ENCODE results near the gene TEKT5. TPM values are rescaled to one million over a fixed set of nuclear protein-coding genes. Genes with fewer than 3 reads are reported as not detected.

Gene TEKT5
- total RNA-seq, 2 donors from 2014 or later: not detected

DNA sequence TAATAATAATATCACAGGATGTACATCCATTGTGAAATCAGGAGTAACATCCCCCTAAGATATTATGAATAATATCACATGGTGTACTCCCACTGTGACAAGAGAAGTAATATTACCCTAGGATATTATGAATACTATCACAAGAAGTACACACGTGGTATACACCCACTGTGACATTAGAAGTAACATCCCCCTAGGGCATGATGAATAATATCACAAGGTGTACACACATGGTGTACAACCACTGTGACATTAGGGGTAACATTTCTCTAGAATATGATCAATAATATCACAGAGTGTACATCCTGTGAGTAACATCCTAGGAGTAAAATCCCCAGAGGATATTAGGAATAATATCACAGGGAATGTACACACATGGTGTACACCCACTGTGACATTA, 5.0 kb upstream of the TEKT5 start:
- H3K36me3 ChIP-seq (replicated peaks in 1 of 2; ENCODE audit: insufficient read depth in 1 of 2, low read depth in 2 of 2): no peaks in the 10 kb centered on the region
- intact Hi-C loops (cut with DNase I): no loop called here
- no peak for TF ChIP-seq POLR2A (IDR thresholded peaks at IDR 0.05)
- TF ChIP-seq, protein P1, sequence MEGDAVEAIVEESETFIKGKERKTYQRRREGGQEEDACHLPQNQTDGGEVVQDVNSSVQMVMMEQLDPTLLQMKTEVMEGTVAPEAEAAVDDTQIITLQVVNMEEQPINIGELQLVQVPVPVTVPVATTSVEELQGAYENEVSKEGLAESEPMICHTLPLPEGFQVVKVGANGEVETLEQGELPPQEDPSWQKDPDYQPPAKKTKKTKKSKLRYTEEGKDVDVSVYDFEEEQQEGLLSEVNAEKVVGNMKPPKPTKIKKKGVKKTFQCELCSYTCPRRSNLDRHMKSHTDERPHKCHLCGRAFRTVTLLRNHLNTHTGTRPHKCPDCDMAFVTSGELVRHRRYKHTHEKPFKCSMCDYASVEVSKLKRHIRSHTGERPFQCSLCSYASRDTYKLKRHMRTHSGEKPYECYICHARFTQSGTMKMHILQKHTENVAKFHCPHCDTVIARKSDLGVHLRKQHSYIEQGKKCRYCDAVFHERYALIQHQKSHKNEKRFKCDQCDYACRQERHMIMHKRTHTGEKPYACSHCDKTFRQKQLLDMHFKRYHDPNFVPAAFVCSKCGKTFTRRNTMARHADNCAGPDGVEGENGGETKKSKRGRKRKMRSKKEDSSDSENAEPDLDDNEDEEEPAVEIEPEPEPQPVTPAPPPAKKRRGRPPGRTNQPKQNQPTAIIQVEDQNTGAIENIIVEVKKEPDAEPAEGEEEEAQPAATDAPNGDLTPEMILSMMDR (IDR thresholded peaks at IDR 0.05): no peak
- DNase-seq (no peak), ATAC-seq (no peak)
- no peak overlapping the region for H3K27ac ChIP-seq
- no peaks in the 10 kb centered on the region for H3K9me3 ChIP-seq
- no peak overlapping the region for H3K4me3 ChIP-seq
- no peaks in the 10 kb centered on the region for H3K27me3 ChIP-seq
- WGBS, 2 donors: 52 to 59% methylated on average over 1 of the region's 1 CpG
- H3K4me1 ChIP-seq: no peaks in the 10 kb centered on the region

DNA sequence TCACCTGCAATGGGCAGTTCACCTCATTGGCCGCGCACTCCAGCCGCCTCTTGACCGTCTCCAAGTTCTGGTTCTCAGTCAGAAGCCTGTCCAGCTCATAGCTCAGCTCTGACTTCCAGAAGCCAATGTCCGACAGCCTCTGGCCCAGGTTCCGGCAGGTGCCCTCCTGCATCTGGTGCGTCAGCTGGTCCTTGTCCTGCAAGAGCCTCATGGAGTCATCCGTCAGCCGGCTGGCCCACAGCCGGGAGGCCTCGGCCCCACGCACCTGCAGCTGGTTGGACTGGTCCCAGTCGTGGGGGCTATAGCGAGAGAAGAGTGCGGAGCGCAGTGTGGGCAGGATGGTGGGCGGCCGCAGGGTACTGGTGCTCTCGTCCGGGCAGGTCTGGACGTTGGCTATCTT, 424 bp downstream of the TEKT5 start:
- H3K9me3 ChIP-seq: no peaks in the 10 kb centered on the region
- no peak for ATAC-seq
- no peak for TF ChIP-seq POLR2A (IDR thresholded peaks at IDR 0.05)
- TF ChIP-seq, protein P1 (IDR thresholded peaks at IDR 0.05): no peak
- no peaks in the 10 kb centered on the region for H3K4me1 ChIP-seq
- no peak overlapping the region for H3K4me3 ChIP-seq
- H3K27ac ChIP-seq: no peak overlapping the region
- H3K36me3 ChIP-seq (replicated peaks in 1 of 2; ENCODE audit: insufficient read depth in 1 of 2, low read depth in 2 of 2): no peaks in the 10 kb centered on the region
- no peak for DNase-seq
- 78 to 94% methylated on average over 7 to 21 of the region's 21 CpGs for WGBS, 2 donors
- intact Hi-C loops (cut with DNase I): no loop called here
- H3K27me3 ChIP-seq: no peaks in the 10 kb centered on the region

DNA sequence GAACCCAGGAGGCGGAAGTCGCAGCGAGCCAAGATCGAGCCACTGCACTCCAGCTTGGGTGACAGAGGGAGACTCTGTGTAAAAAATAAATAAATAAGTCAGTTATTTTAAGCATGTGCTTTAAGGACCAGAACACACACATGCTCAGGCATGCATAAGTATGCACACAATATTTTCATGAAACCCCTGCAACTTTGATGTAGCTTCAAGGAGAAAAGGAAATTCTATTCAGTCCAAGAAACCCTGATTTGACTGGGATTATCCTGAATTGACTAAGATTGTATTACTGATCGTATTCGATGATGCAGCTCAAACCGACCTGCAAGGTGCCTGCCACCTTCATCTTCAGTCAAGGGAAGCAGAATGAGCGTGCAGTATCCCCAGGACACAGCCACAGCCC, 841 bp downstream of the TEKT5 start:
- intact Hi-C loops (cut with DNase I): no loop called here
- Histone ChIP-seq H3K4me3 (no peak overlapping the region), H3K9me3 (no peaks in the 10 kb centered on the region), H3K27ac (no peak overlapping the region), H3K4me1 (peaks cover 1% of the 10 kb centered on the region), H3K27me3 (no peaks in the 10 kb centered on the region), H3K36me3 (replicated peaks in 1 of 2; ENCODE audit: insufficient read depth in 1 of 2, low read depth in 2 of 2) (no peaks in the 10 kb centered on the region)
- ATAC-seq (no peak), DNase-seq (no peak)
- TF ChIP-seq, protein P1 (IDR thresholded peaks at IDR 0.05): no peak
- TF ChIP-seq POLR2A (IDR thresholded peaks at IDR 0.05): no peak
- 87 to 97% methylated on average over 7 to 8 of the region's 8 CpGs for WGBS, 2 donors

DNA sequence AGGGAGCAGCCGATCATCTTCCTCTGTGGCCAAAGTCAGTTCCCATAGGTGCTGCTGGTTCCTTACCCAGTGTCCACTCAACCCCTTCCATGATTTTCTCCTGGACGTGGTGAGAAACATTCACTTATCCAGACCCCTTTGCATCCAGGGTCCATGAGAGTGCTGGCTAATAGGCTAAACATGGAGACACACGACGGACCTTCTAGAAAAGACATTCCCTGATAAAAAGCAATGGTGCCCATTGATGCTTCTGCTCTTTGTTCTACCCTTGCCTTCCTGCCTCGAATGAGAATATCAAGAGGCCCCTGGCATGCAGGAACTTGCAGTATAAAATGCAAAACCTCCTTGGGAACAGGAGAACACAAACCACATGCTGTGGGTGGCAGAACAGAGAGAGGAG, 2.3 kb downstream of the TEKT5 start:
- peaks cover 10% of the 10 kb centered on the region for H3K4me1 ChIP-seq
- WGBS, 2 donors: 75 to 80% methylated on average over 4 to 5 of the region's 5 CpGs
- no peak for TF ChIP-seq POLR2A (IDR thresholded peaks at IDR 0.05)
- TF ChIP-seq, protein P1 (IDR thresholded peaks at IDR 0.05): no peak
- no peak for DNase-seq
- no peaks in the 10 kb centered on the region for H3K27me3 ChIP-seq
- no peaks in the 10 kb centered on the region for H3K36me3 ChIP-seq (replicated peaks in 1 of 2; ENCODE audit: insufficient read depth in 1 of 2, low read depth in 2 of 2)
- H3K4me3 ChIP-seq: no peak overlapping the region
- H3K27ac ChIP-seq: no peak overlapping the region
- H3K9me3 ChIP-seq: no peaks in the 10 kb centered on the region
- intact Hi-C loops (cut with DNase I): no loop called here
- no peak for ATAC-seq

DNA sequence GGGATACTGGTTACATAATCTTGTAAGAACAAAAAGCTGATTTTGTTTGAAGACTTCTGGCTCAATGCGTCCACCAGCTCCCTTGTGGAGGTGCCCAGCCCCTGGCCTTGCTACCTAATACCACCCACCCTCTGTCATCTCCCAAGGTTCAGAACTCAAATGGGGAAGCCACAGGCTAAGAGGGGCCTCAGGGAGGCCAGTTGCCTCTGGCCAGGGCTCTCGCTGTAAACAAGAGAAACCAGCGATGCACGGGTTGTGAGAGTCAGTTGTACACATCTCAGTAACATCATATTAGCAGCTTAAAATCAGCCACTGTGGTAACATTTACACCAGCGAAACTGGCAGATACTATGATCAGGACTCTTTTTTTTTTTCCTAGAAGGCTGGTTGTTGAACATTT, 6.0 kb downstream of the TEKT5 start:
- no peaks in the 10 kb centered on the region for H3K27me3 ChIP-seq
- H3K9me3 ChIP-seq: no peaks in the 10 kb centered on the region
- WGBS, 2 donors: 79 to 80% methylated on average over 3 to 5 of the region's 5 CpGs
- peaks cover 10% of the 10 kb centered on the region for H3K4me1 ChIP-seq
- TF ChIP-seq, protein P1 (IDR thresholded peaks at IDR 0.05): no peak
- TF ChIP-seq POLR2A (IDR thresholded peaks at IDR 0.05): no peak
- no peak overlapping the region for H3K27ac ChIP-seq
- no peak overlapping the region for H3K4me3 ChIP-seq
- ATAC-seq (no peak), DNase-seq (no peak)
- intact Hi-C loops (cut with DNase I): no loop called here
- no peaks in the 10 kb centered on the region for H3K36me3 ChIP-seq (replicated peaks in 1 of 2; ENCODE audit: insufficient read depth in 1 of 2, low read depth in 2 of 2)

Measured in body of pancreas (tissue), 4 donors.